Mesenteric fat pad (tissue), 1 donor: Measurements from ENCODE around the gene DUSP22. TPM values are rescaled to one million over a fixed set of nuclear protein-coding genes. Genes with fewer than 3 reads are reported as not detected.
"Not testable (repeated sequence)": the region's sequence is repeated elsewhere in the genome, so short reads cannot be mapped to it uniquely, and the experiment has no call there.

Experiments used
- DNase-seq: peaks from one replicate; pipeline ENCODE4 v3.0.0-alpha.2; 2020; ENCODE audit warnings: low spot score
- long read RNA-seq: library from polyadenylated mRNA; unstranded; transcript quantifications from one replicate; pipeline ENCODE4 v2.0.0, GENCODE V29; 2020
- total RNA-seq: library from RNA; stranded (reverse); fragmentation: NEBNext Ultra II Directional; extraction: Animal tissue kit (Norgen Biotek cat#: 25700); gene quantifications from one replicate; pipeline ENCODE4 v1.2.1, GENCODE V29; 2021
- donor health status: DM: yes; HTN: yes; CAD: no.

The DUSP22 gene
- 75.0 TPM for total RNA-seq
- long read RNA-seq, transcript DUSP22-208 (6 exons, 1,166 nt) = major isoform, 49 of 149 reads
- long read RNA-seq, transcript DUSP22-207 (7 exons, 587 nt) = minor isoform, 8 of 149 reads
- long read RNA-seq, transcript DUSP22-201 (8 exons, 1,485 nt) = minor isoform, 20 of 149 reads
- long read RNA-seq, transcript DUSP22-202 (7 exons, 3,098 nt) = minor isoform, 30 of 149 reads
- long read RNA-seq, partial matches to known transcripts = 5 of 149 reads
- long read RNA-seq, other reads (novel, unspliced or antisense) = 35 of 149 reads

GRCh38 chr6:291697-292505 is at the start of gene DUSP22:
Gene DUSP22 (plus strand): TSS chr6:292487. CDS start chr6:292540, 53 bp downstream.
- DNase-seq = peak; percentile 97

- no peak for DNase-seq
These were observed 45.9 kb upstream of the DUSP22 start for GRCh38 chr6:246352-246751.

GRCh38 chr6:247351-247750 is 44.9 kb upstream of the DUSP22 start:
- no peak for DNase-seq

- not testable (repeated sequence) for DNase-seq
These were observed 44.2 kb upstream of the DUSP22 start for GRCh38 chr6:248046-248445.

DNA sequence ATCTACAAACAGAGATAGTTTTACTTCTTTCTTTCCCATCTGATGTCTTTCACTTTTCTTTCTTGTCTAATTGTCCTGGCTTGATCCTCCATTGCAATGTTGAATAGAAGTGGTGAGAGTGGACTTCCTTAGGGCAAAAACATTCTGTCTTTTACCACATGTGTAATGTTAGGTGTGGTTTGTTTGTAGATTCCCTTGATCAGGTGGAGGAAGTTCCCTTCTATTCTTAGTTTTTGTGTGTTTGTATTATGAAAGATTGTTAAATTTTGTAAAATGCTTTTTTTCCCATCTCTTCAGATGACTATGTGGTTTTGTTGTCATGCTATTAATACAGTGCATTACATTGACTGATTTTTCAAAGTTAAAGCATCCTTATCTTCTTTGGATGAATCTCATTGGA is 41.6 kb upstream of the DUSP22 start:
- DNase-seq = no peak

- no peak for DNase-seq
These were observed 40.4 kb upstream of the DUSP22 start for GRCh38 chr6:251920-252319.

- DNase-seq = no peak
These were observed 39.3 kb upstream of the DUSP22 start for GRCh38 chr6:252775-253535.

DNA sequence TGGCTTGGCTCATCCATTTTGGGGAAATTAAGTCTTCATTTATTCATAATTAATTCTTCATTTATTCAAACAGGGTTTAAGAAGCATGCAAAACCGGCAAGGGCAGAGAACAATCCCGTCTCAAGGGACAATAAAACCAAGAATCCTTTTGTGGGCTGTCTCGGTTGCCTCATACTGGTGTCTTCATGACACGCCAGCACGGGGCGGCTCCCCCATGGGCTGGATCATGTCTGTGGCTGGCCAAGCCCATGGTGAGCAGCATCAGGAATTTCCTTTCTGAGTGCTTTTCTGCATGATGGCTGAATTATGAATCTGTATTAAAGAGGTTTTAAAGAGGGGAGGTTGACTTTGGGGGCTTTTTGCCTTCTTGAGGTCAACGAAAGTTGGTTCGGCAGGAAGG is 38.3 kb upstream of the DUSP22 start:
- no peak for DNase-seq

- DNase-seq = no peak
These were observed 37.1 kb upstream of the DUSP22 start for GRCh38 chr6:255041-255750.

DNA sequence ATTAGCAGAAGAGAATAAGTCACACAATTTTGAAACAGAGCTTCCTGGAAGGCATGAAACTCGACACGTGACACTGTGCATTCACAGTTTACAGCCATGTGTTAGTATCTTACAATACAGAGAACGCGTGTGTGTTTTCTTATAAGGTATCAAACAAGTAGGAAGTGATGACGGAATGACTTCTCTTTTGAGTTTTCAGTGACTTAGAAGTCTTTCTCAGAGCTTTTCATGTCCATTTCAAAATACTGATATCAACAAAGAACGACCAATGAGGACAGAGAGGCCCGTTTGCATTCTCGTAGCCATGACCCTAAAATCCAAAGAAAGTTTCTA is 36.6 kb upstream of the DUSP22 start:
- DNase-seq = no peak

DNA sequence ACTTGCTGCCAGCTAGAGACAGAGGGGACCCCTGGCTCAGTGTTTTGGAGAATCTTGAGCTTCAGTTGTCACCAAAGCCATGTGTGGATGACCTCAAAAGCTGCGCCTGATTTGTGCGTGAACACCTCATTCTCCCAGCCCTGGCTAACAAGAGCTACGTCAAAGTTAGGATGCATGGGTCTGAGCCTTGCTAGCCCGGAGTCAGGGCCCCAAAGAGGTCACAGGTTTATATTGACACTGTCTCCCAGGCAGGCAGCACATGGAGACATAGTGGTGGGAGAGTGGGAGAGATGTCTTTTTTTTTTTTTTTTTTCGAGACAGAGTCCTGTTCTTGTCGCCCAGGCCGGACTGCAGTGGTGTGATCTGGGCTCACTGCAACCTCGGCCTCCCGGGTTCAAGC is 36.1 kb upstream of the DUSP22 start:
- DNase-seq = no peak

DNA sequence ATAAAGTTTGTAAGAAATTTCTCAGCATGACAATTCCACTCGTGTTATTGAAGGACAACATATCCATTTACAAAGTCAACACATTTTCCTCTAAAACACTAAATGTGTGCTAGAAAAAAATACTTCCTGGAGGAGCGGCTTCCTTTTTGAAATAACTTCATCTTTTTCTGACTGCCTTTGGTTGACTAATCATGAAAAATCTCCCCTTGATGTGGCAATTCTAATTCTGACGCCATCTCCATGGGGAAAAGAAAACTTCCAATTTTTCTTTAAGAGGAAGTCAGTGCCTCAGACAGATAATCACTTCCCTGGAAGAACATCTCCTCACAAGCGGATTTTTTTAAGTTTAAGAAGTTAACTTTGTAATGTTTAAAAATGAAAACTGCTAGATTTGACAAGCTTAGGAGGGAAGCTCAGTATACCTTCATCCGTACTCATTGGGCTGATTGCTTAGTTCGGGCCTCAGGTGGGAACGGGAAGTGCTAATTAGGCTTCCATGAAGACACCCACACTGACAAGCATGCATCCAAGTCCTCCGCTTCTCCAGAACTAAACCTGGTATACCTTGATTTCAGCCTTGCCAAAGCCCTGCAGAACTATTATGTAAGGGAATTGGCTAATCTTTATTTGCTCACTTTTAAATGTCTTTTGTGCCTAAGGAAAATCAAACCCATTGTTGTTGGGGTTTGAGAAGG is 35.1 kb upstream of the DUSP22 start:
- no peak for DNase-seq

DNA sequence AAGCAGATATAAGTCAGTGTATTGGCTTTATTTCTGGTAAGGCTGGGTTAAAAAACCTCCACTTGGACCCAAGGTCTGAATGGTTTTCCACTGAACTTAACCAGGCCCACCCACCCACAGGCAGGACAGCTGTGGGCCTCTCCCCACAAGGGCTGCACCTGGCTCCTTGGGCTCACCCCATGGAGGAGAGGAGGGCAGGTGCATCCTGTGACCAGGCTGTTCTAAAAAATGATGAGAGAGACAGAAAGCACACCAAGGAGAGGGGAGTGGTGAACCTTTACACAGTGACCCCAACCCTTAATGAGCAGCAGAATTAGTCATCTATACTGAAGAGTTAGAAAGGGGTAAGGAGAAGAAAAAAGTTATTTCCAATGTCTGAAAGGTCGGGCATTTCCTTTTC is 34.5 kb upstream of the DUSP22 start:
- DNase-seq = no peak

- DNase-seq = no peak
These were observed 33.0 kb upstream of the DUSP22 start for GRCh38 chr6:259316-259715.

DNA sequence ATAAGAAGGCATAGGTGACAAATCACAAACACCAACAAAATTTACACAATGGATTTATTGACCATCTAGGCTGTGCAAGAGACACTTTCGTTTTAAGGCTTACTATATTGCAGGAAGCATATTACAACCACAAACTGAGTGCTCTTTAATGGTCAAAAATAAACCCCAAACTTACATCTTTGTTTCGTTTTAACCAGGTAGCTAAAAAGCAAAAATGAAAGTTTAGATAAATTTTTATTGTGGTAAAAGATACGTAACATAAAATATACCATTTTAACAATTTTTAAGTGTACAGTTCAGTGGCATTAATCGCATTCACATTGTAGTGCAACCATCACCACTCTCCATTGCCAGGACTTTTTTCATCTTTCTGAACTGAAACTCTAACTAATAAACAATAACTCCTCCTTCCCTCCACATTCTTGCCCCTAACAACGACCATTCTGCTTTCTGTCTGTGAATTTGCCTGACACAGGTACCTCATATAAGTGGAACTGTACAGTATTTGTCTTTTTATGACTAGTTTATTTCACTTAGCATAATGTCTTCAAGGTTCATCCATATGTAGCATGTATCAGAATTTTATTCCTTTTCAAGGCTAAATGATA is 32.3 kb upstream of the DUSP22 start:
- no peak for DNase-seq

DNA sequence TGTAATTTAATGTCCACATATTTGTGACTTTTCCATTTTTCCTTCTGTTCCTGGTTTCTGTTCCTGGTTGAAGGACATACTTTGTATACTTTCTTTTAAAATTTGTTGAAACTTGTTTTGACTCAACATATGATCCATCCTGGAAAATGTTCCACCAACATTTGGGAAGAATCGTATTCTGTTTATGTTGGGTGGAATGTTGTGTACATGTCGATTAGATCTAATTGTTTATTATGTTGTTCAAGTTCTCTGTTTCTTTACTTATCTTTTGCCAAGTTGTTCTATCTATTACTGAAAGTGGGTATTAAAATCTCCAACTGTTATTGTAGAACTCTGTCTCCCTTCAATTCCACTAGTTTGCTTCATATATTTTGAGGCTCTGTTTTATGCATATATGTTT is 27.7 kb upstream of the DUSP22 start:
- DNase-seq = no peak

DNA sequence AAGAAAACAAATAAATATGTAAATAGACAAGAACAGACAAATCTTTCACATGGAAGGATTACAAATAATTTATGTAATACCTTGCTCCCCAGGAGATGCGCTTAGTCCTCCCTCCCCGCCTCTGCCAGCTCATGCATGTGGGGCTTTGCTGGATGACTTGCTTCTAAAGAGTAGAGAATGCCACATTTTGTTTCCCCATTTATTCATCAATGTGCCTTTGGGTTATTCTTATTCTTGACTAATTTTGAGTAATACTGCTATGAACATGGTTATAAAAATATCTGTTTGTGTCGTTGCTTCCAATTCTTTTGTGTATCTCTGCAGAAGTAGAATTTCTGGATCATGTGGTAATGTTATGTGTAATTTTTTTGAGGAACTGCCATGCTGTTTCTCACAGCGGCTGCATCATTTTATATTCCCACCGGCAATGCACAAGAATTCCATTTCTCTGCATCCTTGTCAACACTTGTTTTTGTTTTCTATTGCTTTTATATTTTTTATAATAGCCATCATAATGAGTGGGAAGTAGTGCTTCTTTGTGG is 23.8 kb upstream of the DUSP22 start:
- no peak for DNase-seq

DNA sequence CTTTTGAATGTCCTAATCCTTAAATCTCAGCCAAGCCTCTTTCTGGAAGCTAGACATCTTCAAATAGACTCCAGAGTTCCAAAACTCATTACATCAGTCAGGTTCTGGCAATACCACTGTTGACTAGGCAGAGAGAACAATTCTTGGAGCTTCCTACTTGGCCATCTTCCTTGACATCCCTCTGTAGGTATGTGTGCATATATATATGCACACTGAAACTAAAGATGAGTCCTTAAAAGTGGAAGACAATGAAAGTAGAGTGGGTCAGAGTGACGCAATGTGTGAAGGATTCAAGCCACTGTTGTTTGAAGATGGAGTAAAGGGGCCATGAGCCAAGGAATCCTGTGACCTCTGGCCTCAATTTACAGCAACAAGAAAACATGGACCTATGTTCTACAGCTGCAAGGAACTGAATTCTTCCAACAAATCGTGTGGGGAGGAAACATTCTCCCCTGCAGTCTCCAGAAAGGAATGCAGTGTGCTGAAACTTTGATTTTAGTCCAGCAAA is 18.7 kb upstream of the DUSP22 start:
- no peak for DNase-seq

DNA sequence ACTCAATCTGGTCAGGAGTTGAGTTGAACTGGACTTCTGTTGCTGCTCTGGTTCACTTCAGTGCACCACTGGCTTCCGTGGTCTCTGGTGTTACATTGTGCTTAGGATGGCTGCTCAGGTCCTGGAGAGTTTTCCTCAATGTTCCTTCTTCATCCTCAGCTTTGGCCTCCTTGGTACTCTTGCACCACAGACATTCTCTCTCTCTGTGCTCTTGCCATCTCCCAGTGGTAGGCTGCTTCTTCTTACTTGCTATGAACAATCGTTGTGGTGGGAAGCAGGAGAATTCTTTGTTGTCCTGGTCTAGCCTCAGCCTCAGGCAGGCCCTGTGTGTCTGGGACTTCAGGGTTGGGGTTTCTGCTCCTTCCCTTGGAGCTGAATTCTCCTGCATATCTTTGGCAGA is 14.5 kb upstream of the DUSP22 start:
- DNase-seq = no peak

GRCh38 chr6:278494-278893 is 13.8 kb upstream of the DUSP22 start:
- no peak for DNase-seq
